ENCODE measurements around the gene GPRIN3.

Gene GPRIN3

GRCh38 chr4:89253311-89253710 lies 54.3 kb downstream of the GPRIN3 start:
- Histone ChIP-seq H3K27me3 (ENCODE audit: insufficient read depth, insufficient read length) (no peaks in the 10 kb centered on the region), H3K9ac (ENCODE audit: insufficient read length, low read depth) (no peak overlapping the region), H3K9me3 (ENCODE audit: insufficient read depth, low read length) (no peaks in the 10 kb centered on the region), H3K4me1 (ENCODE audit: insufficient read depth, insufficient read length) (no peaks in the 10 kb centered on the region), H3K36me3 (ENCODE audit: insufficient read depth, insufficient read length, low read length) (no peaks in the 10 kb centered on the region), H3K4me3 (ENCODE audit: insufficient read length, low read depth) (no peak overlapping the region)
- DNase-seq (ENCODE audit: low read depth, low spot score) = no peak
- TF ChIP-seq YY1 (IDR thresholded peaks at IDR 0.05; ENCODE audit: insufficient read depth, insufficient read length) = no peak
- no peak for TF ChIP-seq SUZ12 (IDR thresholded peaks at IDR 0.05; ENCODE audit: extremely low read depth, insufficient read depth, insufficient read length)
- no peak for TF ChIP-seq ZNF274 (IDR thresholded peaks at IDR 0.05; ENCODE audit: low read depth, low read length)

GRCh38 chr4:89251396-89251795 lies 56.2 kb downstream of the GPRIN3 start:
- no peak for DNase-seq (ENCODE audit: low read depth, low spot score)
- H3K9me3 ChIP-seq (ENCODE audit: insufficient read depth, low read length) = no peaks in the 10 kb centered on the region
- no peak for TF ChIP-seq SUZ12 (IDR thresholded peaks at IDR 0.05; ENCODE audit: extremely low read depth, insufficient read depth, insufficient read length)
- no peak for TF ChIP-seq YY1 (IDR thresholded peaks at IDR 0.05; ENCODE audit: insufficient read depth, insufficient read length)
- TF ChIP-seq ZNF274 (IDR thresholded peaks at IDR 0.05; ENCODE audit: low read depth, low read length) = no peak
- H3K27me3 ChIP-seq (ENCODE audit: insufficient read depth, insufficient read length) = no peaks in the 10 kb centered on the region
- no peak overlapping the region for H3K4me3 ChIP-seq (ENCODE audit: insufficient read length, low read depth)
- no peak overlapping the region for H3K9ac ChIP-seq (ENCODE audit: insufficient read length, low read depth)
- no peaks in the 10 kb centered on the region for H3K36me3 ChIP-seq (ENCODE audit: insufficient read depth, insufficient read length, low read length)
- H3K4me1 ChIP-seq (ENCODE audit: insufficient read depth, insufficient read length) = no peaks in the 10 kb centered on the region

- Histone ChIP-seq H3K4me3 (ENCODE audit: insufficient read length, low read depth) (no peak overlapping the region), H3K27me3 (ENCODE audit: insufficient read depth, insufficient read length) (no peaks in the 10 kb centered on the region), H3K36me3 (ENCODE audit: insufficient read depth, insufficient read length, low read length) (no peaks in the 10 kb centered on the region), H3K9me3 (ENCODE audit: insufficient read depth, low read length) (no peaks in the 10 kb centered on the region), H3K4me1 (ENCODE audit: insufficient read depth, insufficient read length) (no peaks in the 10 kb centered on the region), H3K9ac (ENCODE audit: insufficient read length, low read depth) (no peak overlapping the region)
- DNase-seq (ENCODE audit: low read depth, low spot score) = no peak
- TF ChIP-seq YY1 (IDR thresholded peaks at IDR 0.05; ENCODE audit: insufficient read depth, insufficient read length) = no peak
- TF ChIP-seq SUZ12 (IDR thresholded peaks at IDR 0.05; ENCODE audit: extremely low read depth, insufficient read depth, insufficient read length) = no peak
- no peak for TF ChIP-seq ZNF274 (IDR thresholded peaks at IDR 0.05; ENCODE audit: low read depth, low read length)
Measured at GRCh38 chr4:89249716-89250361, 57.8 kb downstream of the GPRIN3 start.

- no peaks in the 10 kb centered on the region for H3K4me1 ChIP-seq (ENCODE audit: insufficient read depth, insufficient read length)
- no peak for TF ChIP-seq YY1 (IDR thresholded peaks at IDR 0.05; ENCODE audit: insufficient read depth, insufficient read length)
- no peak for TF ChIP-seq SUZ12 (IDR thresholded peaks at IDR 0.05; ENCODE audit: extremely low read depth, insufficient read depth, insufficient read length)
- TF ChIP-seq ZNF274 (IDR thresholded peaks at IDR 0.05; ENCODE audit: low read depth, low read length) = no peak
- DNase-seq (ENCODE audit: low read depth, low spot score) = no peak
- no peak overlapping the region for H3K4me3 ChIP-seq (ENCODE audit: insufficient read length, low read depth)
- H3K9me3 ChIP-seq (ENCODE audit: insufficient read depth, low read length) = no peaks in the 10 kb centered on the region
- H3K9ac ChIP-seq (ENCODE audit: insufficient read length, low read depth) = no peak overlapping the region
- H3K27me3 ChIP-seq (ENCODE audit: insufficient read depth, insufficient read length) = no peaks in the 10 kb centered on the region
- H3K36me3 ChIP-seq (ENCODE audit: insufficient read depth, insufficient read length, low read length) = no peaks in the 10 kb centered on the region
Measured at GRCh38 chr4:89249313-89249712, 58.3 kb downstream of the GPRIN3 start.

- TF ChIP-seq YY1 (IDR thresholded peaks at IDR 0.05; ENCODE audit: insufficient read depth, insufficient read length) = no peak
- TF ChIP-seq ZNF274 (IDR thresholded peaks at IDR 0.05; ENCODE audit: low read depth, low read length) = no peak
- no peak for TF ChIP-seq SUZ12 (IDR thresholded peaks at IDR 0.05; ENCODE audit: extremely low read depth, insufficient read depth, insufficient read length)
- no peak for DNase-seq (ENCODE audit: low read depth, low spot score)
- Histone ChIP-seq H3K4me1 (ENCODE audit: insufficient read depth, insufficient read length) (no peaks in the 10 kb centered on the region), H3K4me3 (ENCODE audit: insufficient read length, low read depth) (no peak overlapping the region), H3K27me3 (ENCODE audit: insufficient read depth, insufficient read length) (no peaks in the 10 kb centered on the region), H3K9me3 (ENCODE audit: insufficient read depth, low read length) (no peaks in the 10 kb centered on the region), H3K9ac (ENCODE audit: insufficient read length, low read depth) (no peak overlapping the region), H3K36me3 (ENCODE audit: insufficient read depth, insufficient read length, low read length) (no peaks in the 10 kb centered on the region)
Measured at GRCh38 chr4:89248879-89249281, 58.7 kb downstream of the GPRIN3 start.

DNA sequence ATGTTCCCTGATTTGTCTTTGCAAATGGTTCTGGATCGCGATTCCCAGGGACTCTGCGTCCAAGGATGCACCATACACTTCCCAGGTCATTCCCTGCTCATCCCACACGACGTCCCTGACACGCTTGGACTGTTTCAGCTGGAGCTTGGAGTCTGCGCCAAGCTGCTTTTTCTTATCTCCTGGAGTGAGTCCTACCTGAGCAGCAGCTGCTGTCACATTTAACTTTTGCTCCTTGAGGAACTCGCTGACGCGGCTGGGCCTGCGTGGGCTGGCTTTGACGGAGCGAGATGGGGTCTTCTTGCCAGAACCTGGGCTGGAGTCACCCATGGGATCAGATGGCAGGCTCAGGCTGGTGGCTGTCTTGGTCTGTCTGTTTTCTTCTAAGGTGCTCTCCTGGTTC lies 59.6 kb downstream of the GPRIN3 start:
- DNase-seq (ENCODE audit: low read depth, low spot score) = no peak
- no peaks in the 10 kb centered on the region for H3K4me1 ChIP-seq (ENCODE audit: insufficient read depth, insufficient read length)
- no peak overlapping the region for H3K4me3 ChIP-seq (ENCODE audit: insufficient read length, low read depth)
- H3K9ac ChIP-seq (ENCODE audit: insufficient read length, low read depth) = no peak overlapping the region
- H3K27me3 ChIP-seq (ENCODE audit: insufficient read depth, insufficient read length) = no peaks in the 10 kb centered on the region
- TF ChIP-seq SUZ12 (IDR thresholded peaks at IDR 0.05; ENCODE audit: extremely low read depth, insufficient read depth, insufficient read length) = no peak
- TF ChIP-seq ZNF274 (IDR thresholded peaks at IDR 0.05; ENCODE audit: low read depth, low read length) = no peak
- no peak for TF ChIP-seq YY1 (IDR thresholded peaks at IDR 0.05; ENCODE audit: insufficient read depth, insufficient read length)
- H3K9me3 ChIP-seq (ENCODE audit: insufficient read depth, low read length) = no peaks in the 10 kb centered on the region
- H3K36me3 ChIP-seq (ENCODE audit: insufficient read depth, insufficient read length, low read length) = no peaks in the 10 kb centered on the region

- DNase-seq (ENCODE audit: low read depth, low spot score) = no peak
- no peaks in the 10 kb centered on the region for H3K27me3 ChIP-seq (ENCODE audit: insufficient read depth, insufficient read length)
- H3K36me3 ChIP-seq (ENCODE audit: insufficient read depth, insufficient read length, low read length) = no peaks in the 10 kb centered on the region
- TF ChIP-seq SUZ12 (IDR thresholded peaks at IDR 0.05; ENCODE audit: extremely low read depth, insufficient read depth, insufficient read length) (no peak), ZNF274 (IDR thresholded peaks at IDR 0.05; ENCODE audit: low read depth, low read length) (no peak), YY1 (IDR thresholded peaks at IDR 0.05; ENCODE audit: insufficient read depth, insufficient read length) (no peak)
- no peaks in the 10 kb centered on the region for H3K4me1 ChIP-seq (ENCODE audit: insufficient read depth, insufficient read length)
- H3K4me3 ChIP-seq (ENCODE audit: insufficient read length, low read depth) = no peak overlapping the region
- no peaks in the 10 kb centered on the region for H3K9me3 ChIP-seq (ENCODE audit: insufficient read depth, low read length)
- H3K9ac ChIP-seq (ENCODE audit: insufficient read length, low read depth) = no peak overlapping the region
Measured at GRCh38 chr4:89245459-89245858, 62.1 kb downstream of the GPRIN3 start.
